Neural progenitor cell (in vitro differentiated cells): ENCODE data around the gene WIPF1. TPM values are rescaled to one million over a fixed set of nuclear protein-coding genes. Genes with fewer than 3 reads are reported as not detected.

Source experiments
- DNase-seq: peaks from one replicate; pipeline ENCODE4 v3.0.0-alpha.2; 2016; ENCODE audit warnings: low spot score
- H2AFZ ChIP-seq: fragments of 200-600 bp; sonication (generic); replicated peaks from 2 replicates; pipeline ENCODE4 v1.6.1; 2016; ENCODE audit warnings: antibody characterized with exemption
- H3F3A ChIP-seq: fragments of 200-600 bp; sonication (generic); 2 replicates; pipeline ENCODE4 v1.6.1; 2016; ENCODE audit warnings: antibody characterized with exemption, low read depth
- H3K27ac ChIP-seq: fragments of 200-600 bp; sonication (generic); 2 replicates; pipeline ENCODE4 v1.5.1; 2016; ENCODE audit warnings: mild to moderate bottlenecking
- H3K27me3 ChIP-seq: fragments of 200-600 bp; sonication (generic); 2 replicates; pipeline ENCODE4 v1.6.1; 2016; ENCODE audit warnings: mild to moderate bottlenecking, moderate library complexity
- H3K36me3 ChIP-seq: fragments of 200-600 bp; sonication (generic); 2 replicates; pipeline ENCODE4 v1.5.1; 2016
- H3K4me1 ChIP-seq: fragments of 200-600 bp; sonication (generic); 2 replicates; pipeline ENCODE4 v1.6.1; 2016; ENCODE audit warnings: mixed run types
- H3K4me2 ChIP-seq: fragments of 200-600 bp; sonication (generic); 2 replicates; pipeline ENCODE4 v1.6.1; 2016
- H3K4me3 ChIP-seq: fragments of 200-600 bp; sonication (generic); 2 replicates; pipeline ENCODE4 v1.5.1; 2016
- H3K79me2 ChIP-seq: fragments of 200-600 bp; sonication (generic); 2 replicates; pipeline ENCODE4 v1.6.1; 2016; ENCODE audit warnings: low read depth
- H3K9ac ChIP-seq: fragments of 200-600 bp; sonication (generic); 2 replicates; pipeline ENCODE4 v1.6.1; 2016
- H3K9me3 ChIP-seq: fragments of 200-600 bp; sonication (generic); 2 replicates; pipeline ENCODE4 v1.5.1; 2016; ENCODE audit warnings: low read depth
- H4K20me1 ChIP-seq: fragments of 200-600 bp; sonication (generic); 2 replicates; pipeline ENCODE4 v1.6.1; 2016; ENCODE audit warnings: low read depth
- H3K27ac Mint-ChIP-seq: 3 replicates; pipeline ENCODE4 v1.8.0; 2021; ENCODE audit warnings: mixed read lengths
- H3K27me3 Mint-ChIP-seq: 2 replicates; pipeline ENCODE4 v1.8.0; 2022; ENCODE audit warnings: low read depth, mild to moderate bottlenecking, inconsistent platforms, moderate library complexity, mixed read lengths; ENCODE audit not compliant: insufficient read depth
- H3K36me3 Mint-ChIP-seq: 3 replicates; pipeline ENCODE4 v1.8.0; 2021; ENCODE audit warnings: mixed read lengths
- H3K4me1 Mint-ChIP-seq: 3 replicates; pipeline ENCODE4 v1.8.0; 2021; ENCODE audit warnings: mixed read lengths
- H3K4me3 Mint-ChIP-seq: 3 replicates; pipeline ENCODE4 v1.8.0; 2021; ENCODE audit warnings: mild to moderate bottlenecking, moderate library complexity, mixed read lengths
- H3K9me3 Mint-ChIP-seq: 3 replicates; pipeline ENCODE4 v1.8.0; 2020; ENCODE audit warnings: mixed read lengths
- CTCF ChIP-seq: fragments of 200-600 bp; sonication (generic); IDR thresholded peaks from 2 replicates; pipeline ENCODE4 v1.5.1; 2017; ENCODE audit warnings: antibody characterized with exemption, mild to moderate bottlenecking
- EZH2 ChIP-seq: fragments of 200-600 bp; sonication (generic); IDR thresholded peaks from 2 replicates; pipeline ENCODE4 v1.6.1; 2017; ENCODE audit warnings: antibody characterized with exemption, mild to moderate bottlenecking, moderate library complexity
- EZH2phosphoT487 ChIP-seq: fragments of 200-600 bp; sonication (generic); IDR thresholded peaks from 2 replicates; pipeline ENCODE4 v1.6.1; 2017; ENCODE audit warnings: antibody characterized with exemption
- total RNA-seq: library from RNA; depleted of rRNA; stranded (reverse); fragments of >200 nt; gene quantifications from 2 replicates; pipeline ENCODE4 v1.2.3, GENCODE V29; 2015; ENCODE audit warnings: low replicate concordance

Gene WIPF1
- total RNA-seq, 1 donor from 2014 or later = 17.2 TPM

GRCh38 chr2:174555998-174556397 is 41.6 kb downstream of the WIPF1 start:
- Histone ChIP-seq H3K4me1 (peaks cover 2% of the 10 kb centered on the region), H3K9me3 (peaks cover 8% of the 10 kb centered on the region), H3K4me3 (no peak overlapping the region), H4K20me1 (no peaks in the 10 kb centered on the region), H3K36me3 (no peaks in the 10 kb centered on the region), H2AFZ (no peak overlapping the region), H3K4me2 (no peak overlapping the region), H3K27ac (no peak overlapping the region), H3K79me2 (no peaks in the 10 kb centered on the region), H3K27me3 (no peaks in the 10 kb centered on the region), H3F3A (no peaks in the 10 kb centered on the region), H3K9ac (no peak overlapping the region)
- TF ChIP-seq EZH2 = no peak
- no peak for TF ChIP-seq CTCF
- no peak for TF ChIP-seq EZH2phosphoT487
- no peaks in the 10 kb centered on the region for H3K36me3 Mint-ChIP-seq
- H3K4me3 Mint-ChIP-seq = no peak overlapping the region
- H3K27me3 Mint-ChIP-seq = peaks cover 2% of the 10 kb centered on the region
- H3K9me3 Mint-ChIP-seq = no peaks in the 10 kb centered on the region
- no peak overlapping the region for H3K27ac Mint-ChIP-seq
- H3K4me1 Mint-ChIP-seq = no peaks in the 10 kb centered on the region
- DNase-seq = no peak

GRCh38 chr2:174554529-174555150 is 43.0 kb downstream of the WIPF1 start:
- DNase-seq = no peak
- Mint-ChIP-seq H3K9me3 (no peaks in the 10 kb centered on the region), H3K36me3 (no peaks in the 10 kb centered on the region), H3K4me1 (no peaks in the 10 kb centered on the region), H3K27me3 (peaks cover 2% of the 10 kb centered on the region), H3K4me3 (no peak overlapping the region), H3K27ac (no peak overlapping the region)
- H3K27ac ChIP-seq = no peak overlapping the region
- H2AFZ ChIP-seq = no peak overlapping the region
- no peaks in the 10 kb centered on the region for H3K4me1 ChIP-seq
- no peak for TF ChIP-seq CTCF
- no peak for TF ChIP-seq EZH2
- TF ChIP-seq EZH2phosphoT487 = no peak
- H3K27me3 ChIP-seq = no peaks in the 10 kb centered on the region
- H3K79me2 ChIP-seq = no peaks in the 10 kb centered on the region
- H4K20me1 ChIP-seq = no peaks in the 10 kb centered on the region
- H3F3A ChIP-seq = no peaks in the 10 kb centered on the region
- no peak overlapping the region for H3K4me2 ChIP-seq
- H3K9ac ChIP-seq = no peak overlapping the region
- peaks cover 8% of the 10 kb centered on the region for H3K9me3 ChIP-seq
- H3K4me3 ChIP-seq = no peak overlapping the region
- no peaks in the 10 kb centered on the region for H3K36me3 ChIP-seq

GRCh38 chr2:174553811-174554493 is 43.7 kb downstream of the WIPF1 start:
- Histone ChIP-seq H3K4me3 (no peak overlapping the region), H4K20me1 (no peaks in the 10 kb centered on the region), H3F3A (no peaks in the 10 kb centered on the region), H3K9ac (no peak overlapping the region), H3K27me3 (no peaks in the 10 kb centered on the region), H3K79me2 (no peaks in the 10 kb centered on the region), H3K4me1 (no peaks in the 10 kb centered on the region), H3K4me2 (no peak overlapping the region), H3K36me3 (no peaks in the 10 kb centered on the region), H3K9me3 (peaks cover 8% of the 10 kb centered on the region), H2AFZ (no peak overlapping the region), H3K27ac (no peak overlapping the region)
- Mint-ChIP-seq H3K36me3 (no peaks in the 10 kb centered on the region), H3K4me3 (no peak overlapping the region), H3K27me3 (peaks cover 2% of the 10 kb centered on the region), H3K4me1 (no peaks in the 10 kb centered on the region), H3K9me3 (no peaks in the 10 kb centered on the region), H3K27ac (no peak overlapping the region)
- no peak for DNase-seq
- no peak for TF ChIP-seq CTCF
- TF ChIP-seq EZH2phosphoT487 = no peak
- TF ChIP-seq EZH2 = no peak
